GM19452 (cell line): ENCODE measurements around the gene TMEM242.

Experiments used
- ATAC-seq: cut with Tn5 transposase; IDR thresholded peaks from one replicate; pipeline ENCODE4 v1.9.1; 2021; ENCODE audit not compliant: unreplicated experiment

Gene TMEM242

DNA sequence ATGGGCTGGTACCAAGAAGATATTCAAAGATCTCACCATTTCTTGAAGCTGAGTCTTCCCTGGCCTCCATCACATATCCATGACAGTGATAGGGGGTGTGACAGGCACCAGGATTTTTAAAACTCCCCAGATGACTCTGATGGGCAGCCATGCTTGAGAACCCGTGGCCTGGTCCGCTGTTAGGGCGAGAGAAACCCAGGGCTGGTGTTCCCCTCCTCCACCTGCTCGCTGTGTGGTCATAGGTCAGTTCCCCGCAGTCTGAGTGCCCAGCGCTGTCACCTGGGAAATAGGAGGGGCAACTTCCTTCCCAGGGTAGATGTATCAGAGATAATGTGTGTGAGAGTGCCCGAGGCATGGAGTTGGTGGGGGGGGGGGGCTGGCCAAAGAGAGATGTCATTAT lies 50.9 kb downstream of the TMEM242 start:
- ATAC-seq = no peak

DNA sequence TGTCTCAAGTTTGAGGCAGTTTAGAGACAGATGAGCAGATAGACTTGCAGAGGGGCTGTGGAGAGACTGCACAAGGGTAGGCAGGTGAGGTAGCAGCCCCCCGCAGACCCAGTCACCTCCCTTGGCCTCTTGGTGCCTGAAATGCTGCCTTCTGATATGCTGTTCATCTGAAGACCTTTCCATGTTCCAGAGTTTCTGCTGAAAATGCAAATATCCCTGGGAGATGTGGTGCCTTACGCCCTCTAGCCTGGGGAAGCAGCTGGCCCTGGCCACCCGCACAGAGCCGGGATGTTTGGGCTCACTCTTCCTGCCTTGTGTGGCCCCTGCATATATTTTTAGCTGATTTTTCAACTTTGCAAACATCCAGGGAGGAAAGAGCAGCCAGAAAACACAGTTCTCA lies 51.4 kb downstream of the TMEM242 start:
- no peak for ATAC-seq

DNA sequence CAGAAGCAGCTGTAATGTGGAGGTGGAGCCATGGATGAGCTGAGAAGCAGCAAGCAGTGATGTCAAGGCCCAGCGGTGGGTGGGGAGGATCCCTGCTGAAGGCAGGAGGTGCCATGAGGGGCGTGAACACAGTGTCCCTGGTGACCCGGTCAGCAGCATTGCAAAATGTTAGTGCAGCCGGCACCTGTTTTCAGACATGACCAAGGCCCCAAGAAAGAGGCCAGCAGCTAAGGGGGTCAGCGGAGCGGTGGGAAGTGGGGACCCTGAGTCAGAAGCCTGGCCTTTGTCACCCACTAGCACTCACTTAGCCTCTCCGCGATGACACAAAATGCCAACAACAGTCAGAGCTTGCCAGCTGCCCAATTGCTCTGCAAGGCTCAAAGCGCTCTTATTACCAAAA lies 51.9 kb downstream of the TMEM242 start:
- ATAC-seq = no peak

DNA sequence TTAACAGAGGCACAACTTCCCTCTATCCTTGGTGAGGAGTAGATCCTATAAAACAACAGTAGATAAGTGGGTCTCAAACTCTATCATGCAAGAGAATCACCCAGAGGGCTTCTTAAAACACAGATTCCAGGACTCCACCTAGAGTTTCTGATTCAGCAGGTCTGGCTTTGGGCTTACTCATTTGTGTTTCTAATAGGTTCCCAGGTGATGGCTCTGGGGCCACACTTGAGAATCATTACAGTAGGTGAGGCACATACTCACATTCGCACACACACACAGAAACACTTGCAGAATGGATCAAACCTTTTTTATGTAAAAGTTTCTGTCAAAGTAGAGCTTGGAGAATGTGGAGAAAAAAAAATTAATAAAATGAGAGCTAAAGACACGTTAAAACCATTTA lies 52.4 kb downstream of the TMEM242 start:
- ATAC-seq = no peak

DNA sequence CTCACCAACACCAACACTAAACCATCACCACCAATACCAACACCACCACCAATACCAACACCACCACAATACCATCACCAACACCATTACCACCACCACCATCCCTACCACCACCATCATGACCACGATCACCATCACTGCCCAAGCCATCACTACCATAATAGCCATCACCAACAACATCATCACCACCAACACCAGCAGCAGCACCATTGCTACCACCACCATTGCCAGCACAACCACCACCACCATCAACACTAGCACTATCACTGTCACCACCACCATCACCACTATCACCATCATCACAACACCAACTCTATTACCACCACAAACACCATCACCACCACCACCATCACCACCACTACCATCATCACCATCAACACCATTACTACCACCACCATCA lies 53.0 kb downstream of the TMEM242 start:
- no peak for ATAC-seq

DNA sequence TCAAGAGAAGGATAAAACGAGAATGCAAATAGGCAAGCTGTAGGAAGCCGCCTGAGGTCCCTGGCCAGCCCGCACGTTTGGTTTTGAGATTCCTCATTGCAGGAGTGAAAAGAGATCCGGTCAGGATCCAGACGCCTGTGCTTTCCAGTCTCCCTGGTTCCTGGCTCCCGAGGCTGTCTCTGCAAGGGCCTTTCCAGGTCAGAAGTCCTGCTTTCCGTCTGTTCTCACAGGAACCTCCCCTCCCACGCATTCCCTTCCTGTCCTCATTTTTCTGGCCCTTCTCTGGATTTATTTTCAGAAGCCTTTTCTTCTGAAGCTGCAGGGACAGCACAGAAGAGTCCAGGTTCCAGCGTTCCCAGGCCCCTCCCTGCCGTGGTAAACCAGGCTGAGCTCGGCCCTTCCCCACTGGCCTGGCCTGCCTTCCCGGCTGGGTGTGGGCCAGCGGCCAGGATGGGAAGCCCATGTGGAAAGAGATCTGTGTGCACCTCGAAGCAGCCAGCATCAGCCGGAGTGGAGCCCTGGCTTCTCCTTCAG lies 54.0 kb downstream of the TMEM242 start:
- ATAC-seq = no peak

DNA sequence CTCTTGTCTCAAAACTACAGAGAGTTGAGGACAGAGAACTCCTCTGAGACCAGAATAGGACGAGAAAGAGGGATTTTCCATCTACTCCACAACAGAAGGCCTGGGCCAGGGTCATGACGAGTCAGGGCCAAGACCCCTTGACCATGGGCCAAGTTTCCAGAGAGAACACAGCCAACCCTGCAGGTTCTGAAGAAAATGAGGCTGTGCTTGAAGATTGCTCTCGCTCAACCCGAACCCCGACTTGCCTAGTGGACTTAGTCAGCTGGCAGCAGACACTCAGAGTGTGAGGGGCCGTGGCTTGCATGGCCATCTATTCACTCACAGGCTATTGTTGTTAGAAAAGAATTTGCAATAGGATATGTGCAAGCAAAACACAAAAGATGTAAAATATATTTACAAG lies 54.5 kb downstream of the TMEM242 start:
- ATAC-seq = no peak

DNA sequence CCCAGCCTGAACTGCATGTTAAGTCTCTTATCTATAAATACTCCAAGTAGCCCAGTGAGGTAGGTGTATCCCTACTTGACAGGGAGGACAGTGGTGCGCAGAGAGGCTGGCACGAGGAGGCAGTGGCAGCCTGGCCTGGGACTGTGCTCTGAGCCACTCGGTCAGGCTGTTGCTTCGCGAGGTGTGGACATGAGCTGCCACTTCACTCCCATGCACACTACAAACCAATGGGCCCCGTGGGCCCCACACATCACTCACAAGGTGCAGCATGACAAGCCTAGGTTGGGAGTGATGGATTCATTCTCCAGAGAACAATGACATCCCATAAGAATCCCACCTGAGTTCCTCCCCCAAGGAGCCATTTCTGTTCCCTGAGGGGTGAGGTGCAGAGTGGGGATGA lies 54.9 kb downstream of the TMEM242 start:
- ATAC-seq = no peak

DNA sequence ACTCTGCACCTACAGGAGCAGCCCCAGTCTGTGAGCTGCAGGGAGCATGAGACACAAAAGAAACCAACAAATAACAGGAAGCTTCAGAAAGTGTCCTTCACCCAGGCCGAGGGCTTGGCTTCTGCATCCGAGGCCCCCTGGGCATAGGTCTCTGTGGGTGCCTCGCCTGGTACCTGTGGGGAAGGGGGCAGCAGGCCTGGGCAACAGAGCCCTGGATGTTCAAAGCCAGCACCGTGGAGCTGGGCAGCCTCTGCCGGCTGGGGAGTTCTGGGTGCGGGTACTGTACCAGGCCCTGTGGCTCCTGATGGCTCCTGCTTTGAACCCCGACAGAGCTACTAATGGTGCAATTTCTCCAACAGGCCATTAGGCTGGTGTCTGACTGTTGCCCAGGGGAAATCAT lies 55.7 kb downstream of the TMEM242 start:
- no peak for ATAC-seq

DNA sequence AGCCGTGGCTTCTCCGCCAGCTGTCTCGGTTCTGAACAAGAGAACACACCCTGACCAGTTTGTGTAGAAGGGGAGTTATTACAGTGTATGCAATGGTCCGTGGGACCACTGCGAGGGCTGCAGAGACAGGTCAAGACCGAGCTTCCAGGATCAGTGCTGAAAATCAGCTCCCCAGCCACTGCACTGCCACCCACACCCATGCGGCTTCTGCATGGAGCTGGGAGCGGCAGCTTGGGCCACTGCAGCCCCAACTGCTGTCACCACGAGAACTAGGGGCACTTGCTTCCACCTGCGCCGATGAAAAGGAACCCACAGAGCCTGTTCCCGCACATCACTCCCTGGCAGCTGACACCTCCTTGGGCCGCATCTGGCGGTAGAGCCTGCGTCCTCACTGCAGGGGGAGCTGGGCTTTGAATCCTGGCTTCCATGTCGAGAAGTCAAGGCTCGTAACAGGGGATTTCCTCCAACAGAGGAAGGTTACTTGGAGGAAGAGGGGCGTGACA lies 56.2 kb downstream of the TMEM242 start:
- ATAC-seq = no peak

DNA sequence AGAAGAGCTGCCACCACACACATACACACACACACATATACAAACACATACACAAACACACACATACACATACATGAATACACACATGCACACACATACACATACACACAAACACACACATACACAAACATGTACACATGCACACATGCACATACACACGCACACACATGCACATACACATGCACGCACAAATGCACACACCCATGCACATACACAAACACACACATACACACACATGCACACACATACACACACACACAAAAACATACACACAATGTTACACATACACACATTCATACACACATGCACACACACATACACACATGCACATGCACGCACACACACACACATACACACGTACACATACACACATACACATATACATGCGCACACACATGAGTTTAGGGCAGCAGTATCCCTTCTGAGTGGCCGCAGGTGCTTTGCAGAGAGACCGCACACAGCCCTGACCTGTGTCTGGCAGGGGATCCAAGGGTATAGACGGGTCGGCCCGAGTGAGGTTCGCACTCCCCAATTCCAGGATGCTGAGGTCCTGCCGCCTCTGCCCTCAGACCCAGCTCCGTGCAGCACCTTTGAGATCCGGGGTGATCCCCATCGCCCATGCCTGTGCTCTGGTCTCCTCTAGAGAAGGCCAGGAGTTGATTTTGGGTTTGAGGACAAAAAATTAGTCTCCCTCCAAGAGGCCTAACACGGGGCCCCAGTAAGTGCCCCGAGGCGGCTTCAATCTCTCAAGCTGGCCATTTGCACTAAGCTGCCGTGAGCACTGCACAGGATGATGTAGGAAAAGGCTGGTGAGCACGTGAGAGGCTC lies 56.8 kb downstream of the TMEM242 start:
- no peak for ATAC-seq

DNA sequence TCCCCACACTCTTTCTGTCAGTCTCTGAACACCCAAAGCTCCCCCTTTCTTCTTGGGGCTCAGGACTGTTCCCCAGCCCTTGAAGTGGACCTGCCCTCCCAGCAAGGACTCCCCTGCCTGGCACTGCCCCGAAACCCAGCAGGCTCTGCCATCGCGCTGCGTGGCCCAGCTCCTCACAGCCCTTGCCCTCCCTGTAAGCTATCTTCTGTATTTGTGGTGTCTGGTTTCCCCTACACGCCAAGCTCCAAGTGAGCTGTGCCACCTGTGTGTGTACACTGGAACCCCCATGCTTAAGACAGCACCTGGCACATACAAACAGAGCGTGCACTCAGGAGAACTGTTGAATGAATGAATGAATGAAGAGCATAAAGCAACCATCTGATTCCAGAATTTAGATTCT lies 57.7 kb downstream of the TMEM242 start:
- ATAC-seq = no peak

DNA sequence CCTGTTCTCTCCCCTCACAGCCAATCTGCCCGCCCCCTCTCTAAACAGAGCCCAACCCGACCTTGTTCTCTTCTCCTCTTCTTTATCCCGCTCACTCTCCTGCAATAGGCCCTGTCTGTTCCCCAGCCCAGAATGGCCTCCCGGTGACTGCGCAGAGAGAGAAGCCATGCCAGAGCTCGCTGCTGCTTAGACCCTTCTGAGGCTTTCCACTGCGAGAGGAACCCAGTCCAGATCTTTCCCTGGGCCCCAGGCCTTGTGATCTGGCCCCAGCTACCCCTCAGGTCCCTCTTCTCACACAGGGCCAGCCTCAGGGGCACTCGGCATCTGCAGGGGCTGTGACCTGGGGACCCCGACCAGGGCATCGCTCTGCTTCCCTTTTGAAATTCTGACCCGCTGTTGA lies 58.1 kb downstream of the TMEM242 start:
- ATAC-seq = no peak

DNA sequence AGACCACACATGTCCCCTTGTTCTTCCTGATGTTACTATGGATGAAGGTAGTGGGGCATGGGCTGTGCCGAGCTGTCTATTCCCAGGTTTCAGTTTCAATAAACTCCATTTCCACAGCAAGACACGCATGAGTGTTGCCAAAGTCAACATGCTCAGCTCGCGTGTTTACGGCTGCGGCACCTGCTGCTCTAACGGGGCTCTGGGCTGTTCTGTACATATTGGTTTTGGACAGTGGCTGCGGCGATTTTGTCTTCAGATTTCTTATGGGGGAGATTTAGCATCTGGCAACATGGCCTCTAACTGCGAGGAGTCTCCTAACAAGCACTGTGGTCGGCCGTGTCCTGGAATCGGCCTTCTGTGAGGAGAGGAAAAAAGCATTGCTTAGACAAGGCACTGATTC lies 58.6 kb downstream of the TMEM242 start:
- ATAC-seq = no peak

DNA sequence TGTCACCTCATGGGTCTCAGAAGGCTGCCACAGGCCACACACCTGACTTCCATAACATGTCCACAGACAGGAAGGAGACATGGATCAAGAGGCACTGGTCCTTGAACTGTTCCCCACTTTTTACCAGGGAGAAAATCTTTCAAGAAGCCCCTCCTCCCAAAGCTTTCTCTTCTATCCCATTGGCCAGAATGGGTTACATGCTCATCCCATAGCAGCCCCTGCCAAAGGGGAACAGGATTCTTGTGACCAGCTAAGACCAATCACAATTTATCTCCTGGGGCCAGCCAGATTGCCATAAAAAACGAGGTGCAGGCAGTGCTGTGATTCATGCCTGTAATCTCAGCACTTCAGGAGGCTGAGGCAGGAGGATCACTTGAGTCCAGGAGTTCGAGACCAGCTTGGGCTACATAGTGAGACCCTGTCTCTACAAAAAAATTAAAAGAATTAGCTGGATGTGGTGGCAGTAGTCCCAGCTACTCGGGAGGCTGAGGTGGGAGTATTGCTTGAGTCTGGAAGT lies 59.4 kb downstream of the TMEM242 start:
- no peak for ATAC-seq

DNA sequence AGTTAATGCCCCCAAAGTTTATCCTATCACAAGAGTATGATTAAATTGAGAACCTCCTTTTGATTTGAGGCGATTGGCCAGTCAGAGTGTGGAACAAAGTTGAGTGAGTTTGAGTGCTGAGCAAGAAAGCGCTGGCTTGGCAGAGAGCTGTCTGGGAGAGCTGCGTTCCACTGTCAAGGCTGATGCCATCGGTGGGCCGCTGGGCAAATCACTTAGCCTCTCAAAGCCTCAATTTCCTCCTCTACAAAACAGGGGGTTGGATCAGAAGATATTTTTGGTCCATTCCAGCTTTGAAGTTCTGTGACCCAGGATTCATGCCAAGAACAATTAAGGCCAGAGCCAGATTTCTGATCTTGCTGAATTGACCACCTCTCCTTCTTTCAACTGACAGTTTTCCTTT lies 60.2 kb downstream of the TMEM242 start:
- ATAC-seq = no peak

DNA sequence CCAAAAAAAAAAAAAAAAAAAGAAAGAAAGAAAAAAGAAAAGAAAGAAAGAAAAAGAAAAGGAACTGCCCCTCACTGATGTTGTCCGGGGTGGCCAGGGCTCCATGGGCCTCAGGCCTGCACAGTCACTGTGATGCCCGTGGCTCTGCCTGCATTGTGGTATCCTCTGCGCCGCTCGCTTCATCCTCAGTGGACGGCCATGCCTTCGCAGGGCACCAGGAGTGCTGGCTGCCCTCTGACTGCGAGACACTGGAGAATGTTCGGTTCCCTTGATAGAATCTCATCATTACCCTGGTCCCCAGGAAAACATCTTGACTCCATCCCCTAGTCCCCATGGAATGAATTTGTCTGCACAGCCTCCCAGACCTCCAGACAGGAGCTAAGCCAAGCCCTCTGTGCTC lies 61.7 kb downstream of the TMEM242 start:
- ATAC-seq = no peak

DNA sequence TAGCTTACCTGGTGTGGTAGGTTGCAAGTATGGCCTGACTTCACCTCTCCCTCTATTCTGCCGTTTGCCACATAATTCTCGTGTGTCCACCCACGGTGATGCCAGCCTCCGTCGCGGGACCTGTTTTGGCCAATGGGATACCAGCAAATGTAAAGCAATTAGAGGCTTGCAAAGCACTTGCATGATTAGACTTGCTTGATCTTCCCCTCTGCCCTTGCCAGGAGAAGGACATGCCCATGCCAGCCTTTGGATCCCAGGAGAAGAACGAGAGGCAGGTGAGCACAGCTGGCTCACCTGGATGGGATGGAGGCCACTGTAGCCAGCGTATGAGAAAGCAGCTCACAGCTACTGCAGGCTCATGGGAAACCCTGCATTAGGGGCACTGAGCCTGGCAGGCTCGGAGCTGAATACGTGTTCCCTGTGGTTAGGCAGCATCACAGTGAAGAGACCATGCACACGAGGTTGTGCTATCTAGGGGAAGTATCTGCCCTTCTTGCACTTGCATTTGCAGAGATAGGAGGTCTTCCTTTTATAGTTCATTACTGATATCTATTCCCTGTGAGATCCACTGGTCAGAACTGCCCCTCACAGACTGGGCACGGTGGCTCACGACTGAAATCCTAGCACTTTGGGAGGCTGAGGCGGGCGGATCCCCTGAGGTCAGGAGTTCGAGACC lies 62.4 kb downstream of the TMEM242 start:
- no peak for ATAC-seq

DNA sequence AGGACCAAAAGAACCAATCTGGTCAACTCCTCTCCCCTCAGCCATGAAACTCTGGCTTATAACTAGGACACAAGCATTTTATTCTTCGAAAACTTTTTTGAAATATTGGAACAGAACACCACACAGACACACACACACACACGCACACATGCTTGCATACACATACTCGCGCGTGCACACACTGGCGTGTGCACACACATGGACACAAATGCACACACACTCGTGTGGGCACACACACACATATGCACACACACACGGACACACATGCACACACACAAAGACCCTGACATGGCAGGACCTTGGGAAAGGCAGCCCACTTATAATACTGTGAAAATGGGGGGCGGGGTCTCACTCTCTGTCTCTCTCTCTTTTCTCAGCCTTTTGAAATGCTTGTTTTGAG lies 63.9 kb downstream of the TMEM242 start:
- ATAC-seq = no peak

DNA sequence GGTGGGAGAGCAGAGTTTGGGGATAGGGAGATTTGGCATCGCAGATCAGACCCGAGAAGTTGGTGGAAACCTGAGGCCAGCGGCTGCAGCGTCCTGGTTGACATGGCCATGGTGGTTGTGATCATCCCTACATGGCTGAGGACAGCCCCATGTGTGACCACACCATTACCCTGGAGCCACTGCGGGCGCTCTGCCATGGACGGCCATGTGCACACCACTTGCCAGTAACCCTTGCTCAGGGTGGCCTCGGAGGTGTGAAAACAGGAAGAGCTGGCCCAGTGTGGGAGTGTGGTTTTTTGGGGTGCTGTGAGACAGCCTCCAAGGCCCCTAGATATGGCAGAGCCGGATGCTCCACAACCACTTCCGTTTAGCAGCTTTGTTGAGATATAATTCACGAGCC lies 64.4 kb downstream of the TMEM242 start:
- no peak for ATAC-seq

DNA sequence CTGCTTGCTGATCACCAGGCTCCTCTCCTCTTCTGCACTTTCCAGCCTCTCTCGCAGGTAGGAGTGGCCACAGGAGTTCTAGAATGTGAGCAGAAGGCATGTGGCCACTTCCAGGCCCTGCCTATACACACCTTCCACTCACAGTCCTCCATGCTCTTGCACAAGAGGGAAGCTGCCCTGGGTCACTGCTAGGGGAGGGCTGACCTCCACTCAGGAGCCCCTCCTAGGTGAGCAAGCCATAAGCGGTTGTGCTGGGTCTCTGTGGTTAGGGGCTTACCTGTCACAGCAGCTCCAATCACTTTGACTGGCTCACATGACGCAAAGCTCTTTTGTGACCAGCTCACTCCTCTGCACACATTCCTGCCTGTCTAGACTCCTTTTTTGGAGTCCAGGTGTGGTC lies 68.2 kb downstream of the TMEM242 start:
- no peak for ATAC-seq

DNA sequence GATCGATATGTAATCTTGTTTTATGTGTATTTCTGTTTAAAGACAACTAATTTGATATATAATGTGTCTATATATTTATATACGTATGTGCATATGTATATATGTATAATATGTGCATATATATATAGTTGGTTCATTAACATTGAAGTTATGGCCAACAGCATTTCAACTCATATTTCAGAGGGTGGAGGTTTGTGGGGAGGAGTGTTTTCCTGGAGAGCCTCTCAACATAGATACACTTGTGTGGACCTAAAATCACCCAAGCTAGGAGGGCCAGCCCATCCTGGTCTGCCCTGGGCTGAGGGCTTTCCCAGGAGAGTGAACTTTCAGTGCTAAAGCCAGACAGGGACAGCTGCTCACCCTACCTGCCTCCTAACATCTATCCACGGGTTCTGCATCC lies 68.8 kb downstream of the TMEM242 start:
- no peak for ATAC-seq
